C4-2B (cell line): ENCODE data around the gene LGR4.

Source experiments
- H3K27ac ChIP-seq: fragments of 450-650 bp; 2 replicates; pipeline ENCODE4 v1.5.1; 2017
- ZFX ChIP-seq: fragments of 450-650 bp; IDR thresholded peaks from 2 replicates; pipeline ENCODE4 v1.6.1; 2017
- TF ChIP-seq, protein P1 (sequence below): fragments of 450-650 bp; conservative IDR thresholded peaks from 2 replicates; pipeline ENCODE4 v1.5.1; 2017; ENCODE audit warnings: mild to moderate bottlenecking

LGR4 gene

DNA sequence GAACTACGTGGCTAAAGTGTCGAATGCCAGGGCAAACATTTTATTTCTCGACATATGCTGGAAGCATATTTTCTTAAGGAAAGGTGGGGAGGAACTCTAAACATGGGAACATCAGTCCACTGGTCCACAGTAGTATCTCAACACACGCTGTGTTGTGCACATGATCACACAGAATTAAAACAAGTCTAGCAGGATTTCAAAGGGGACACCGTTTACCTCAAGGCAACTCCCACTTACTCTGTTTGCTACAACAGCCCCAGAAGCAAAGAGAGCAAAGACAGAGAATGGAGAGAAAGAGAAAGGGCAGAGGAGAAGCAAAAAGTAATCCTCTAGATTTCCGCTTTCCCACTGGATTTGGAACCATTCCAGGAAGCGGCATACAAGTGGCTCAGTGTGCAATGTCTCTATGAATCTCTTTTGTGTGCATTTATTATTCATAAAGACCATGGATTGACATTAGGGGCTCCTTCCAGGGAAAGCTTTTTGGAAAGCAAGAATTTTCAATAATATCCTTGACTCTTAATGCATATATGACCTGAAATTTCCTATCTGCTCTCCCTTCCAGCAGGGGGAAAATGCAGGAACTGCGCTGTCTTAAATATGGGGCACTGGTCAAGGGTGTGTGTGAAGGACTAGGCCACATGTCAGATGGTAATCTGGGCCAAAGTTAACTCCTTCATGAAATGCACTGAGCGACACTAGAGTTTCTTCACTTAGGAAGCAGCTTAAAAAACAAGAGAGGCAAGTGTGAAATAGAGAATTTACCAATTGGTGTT is 74.8 kb downstream of the LGR4 start:
- TF ChIP-seq, protein P1, sequence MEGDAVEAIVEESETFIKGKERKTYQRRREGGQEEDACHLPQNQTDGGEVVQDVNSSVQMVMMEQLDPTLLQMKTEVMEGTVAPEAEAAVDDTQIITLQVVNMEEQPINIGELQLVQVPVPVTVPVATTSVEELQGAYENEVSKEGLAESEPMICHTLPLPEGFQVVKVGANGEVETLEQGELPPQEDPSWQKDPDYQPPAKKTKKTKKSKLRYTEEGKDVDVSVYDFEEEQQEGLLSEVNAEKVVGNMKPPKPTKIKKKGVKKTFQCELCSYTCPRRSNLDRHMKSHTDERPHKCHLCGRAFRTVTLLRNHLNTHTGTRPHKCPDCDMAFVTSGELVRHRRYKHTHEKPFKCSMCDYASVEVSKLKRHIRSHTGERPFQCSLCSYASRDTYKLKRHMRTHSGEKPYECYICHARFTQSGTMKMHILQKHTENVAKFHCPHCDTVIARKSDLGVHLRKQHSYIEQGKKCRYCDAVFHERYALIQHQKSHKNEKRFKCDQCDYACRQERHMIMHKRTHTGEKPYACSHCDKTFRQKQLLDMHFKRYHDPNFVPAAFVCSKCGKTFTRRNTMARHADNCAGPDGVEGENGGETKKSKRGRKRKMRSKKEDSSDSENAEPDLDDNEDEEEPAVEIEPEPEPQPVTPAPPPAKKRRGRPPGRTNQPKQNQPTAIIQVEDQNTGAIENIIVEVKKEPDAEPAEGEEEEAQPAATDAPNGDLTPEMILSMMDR = no peak
- TF ChIP-seq ZFX = no peak
- H3K27ac ChIP-seq = no peak overlapping the region; the same call in 1 of the 2 replicates

DNA sequence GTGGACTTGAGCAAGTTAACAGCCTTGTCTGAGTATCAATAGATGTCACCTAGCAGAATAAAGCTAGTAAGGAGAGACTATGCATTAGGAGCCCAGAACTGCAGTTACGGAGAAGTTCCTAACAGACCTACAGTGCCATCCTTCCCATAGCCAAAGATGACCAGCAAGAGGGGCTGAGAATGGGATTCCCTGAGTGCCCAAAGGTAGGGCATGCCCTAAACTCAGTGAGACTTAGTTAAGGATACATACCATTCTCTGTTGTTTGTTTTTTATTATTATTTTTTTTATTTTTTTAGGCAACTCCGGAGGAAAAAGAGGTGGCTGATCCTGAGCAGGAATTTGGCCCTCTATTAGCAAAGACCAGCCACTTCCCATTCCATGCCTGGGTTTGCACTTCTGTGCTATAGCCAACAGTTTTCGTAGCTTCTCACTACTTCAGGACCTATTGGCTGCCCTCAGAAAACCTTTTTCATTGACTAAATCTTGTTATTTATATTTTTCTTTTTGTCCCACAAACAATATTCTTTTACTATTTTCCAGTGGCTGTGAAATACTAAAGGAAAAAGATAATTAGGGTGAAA is 76.2 kb downstream of the LGR4 start:
- H3K27ac ChIP-seq = peak overlapping the region; percentile 42; the same call in 1 of the 2 replicates
- TF ChIP-seq ZFX = no peak
- TF ChIP-seq, protein P1 = no peak

DNA sequence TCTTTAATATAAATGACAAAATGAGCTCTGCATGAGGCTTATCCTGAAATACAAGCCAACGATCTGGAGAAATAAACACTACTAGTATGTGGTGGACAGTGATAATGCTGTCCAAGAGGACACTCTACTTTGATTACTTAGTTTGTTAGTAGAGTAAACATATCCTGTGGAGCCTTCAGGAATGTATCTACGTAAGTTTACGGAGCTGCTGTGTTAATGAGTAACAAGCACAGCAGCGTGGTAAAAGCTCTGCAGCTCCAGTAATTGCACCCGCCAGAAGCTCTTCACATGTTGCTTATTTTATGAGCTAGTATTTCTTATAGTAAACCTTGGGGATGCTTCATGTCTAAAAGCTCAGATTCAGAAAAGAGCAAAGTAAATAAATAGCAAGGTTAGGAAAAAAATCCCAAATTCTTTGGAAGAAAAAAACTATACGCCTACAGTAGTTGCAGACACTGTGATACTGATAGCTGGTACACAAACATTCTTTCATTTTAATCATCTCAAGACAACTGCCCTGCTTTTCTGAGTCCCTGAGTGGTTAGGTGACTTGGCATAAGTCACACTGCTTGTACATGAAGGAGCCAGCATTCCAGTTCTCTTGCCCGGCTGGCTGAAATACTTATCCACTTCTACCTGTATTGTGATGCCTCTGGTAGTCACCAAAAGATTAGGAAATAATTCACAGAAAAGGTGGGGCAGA is 76.9 kb downstream of the LGR4 start:
- H3K27ac ChIP-seq = peak overlapping the region; percentile 42; the same call in 1 of the 2 replicates
- no peak for TF ChIP-seq ZFX
- TF ChIP-seq, protein P1 = no peak

DNA sequence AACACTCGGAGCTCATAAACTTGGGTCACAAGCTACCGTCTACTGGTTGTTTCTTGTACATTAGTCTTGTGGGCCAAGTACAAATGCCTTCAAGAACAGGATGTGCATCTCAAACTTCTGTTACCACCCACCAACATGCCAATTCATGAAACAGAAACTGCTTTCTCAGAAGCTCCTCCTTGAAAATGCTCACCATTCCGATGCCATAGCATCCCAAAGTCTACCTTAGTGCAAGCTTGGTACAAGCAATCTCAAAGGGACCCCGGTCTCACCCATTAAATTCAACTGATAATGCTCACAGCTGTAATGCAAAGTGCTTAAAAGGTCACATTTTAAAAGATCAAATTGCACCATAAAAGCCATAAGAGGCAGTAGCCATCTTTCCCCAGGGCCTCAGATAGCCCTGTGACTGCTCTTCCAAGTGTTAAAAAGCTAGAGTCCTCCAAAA is 77.8 kb downstream of the LGR4 start:
- TF ChIP-seq, protein P1 = no peak
- TF ChIP-seq ZFX = no peak
- H3K27ac ChIP-seq = peak overlapping the region; percentile 41; the same call in 1 of the 2 replicates

DNA sequence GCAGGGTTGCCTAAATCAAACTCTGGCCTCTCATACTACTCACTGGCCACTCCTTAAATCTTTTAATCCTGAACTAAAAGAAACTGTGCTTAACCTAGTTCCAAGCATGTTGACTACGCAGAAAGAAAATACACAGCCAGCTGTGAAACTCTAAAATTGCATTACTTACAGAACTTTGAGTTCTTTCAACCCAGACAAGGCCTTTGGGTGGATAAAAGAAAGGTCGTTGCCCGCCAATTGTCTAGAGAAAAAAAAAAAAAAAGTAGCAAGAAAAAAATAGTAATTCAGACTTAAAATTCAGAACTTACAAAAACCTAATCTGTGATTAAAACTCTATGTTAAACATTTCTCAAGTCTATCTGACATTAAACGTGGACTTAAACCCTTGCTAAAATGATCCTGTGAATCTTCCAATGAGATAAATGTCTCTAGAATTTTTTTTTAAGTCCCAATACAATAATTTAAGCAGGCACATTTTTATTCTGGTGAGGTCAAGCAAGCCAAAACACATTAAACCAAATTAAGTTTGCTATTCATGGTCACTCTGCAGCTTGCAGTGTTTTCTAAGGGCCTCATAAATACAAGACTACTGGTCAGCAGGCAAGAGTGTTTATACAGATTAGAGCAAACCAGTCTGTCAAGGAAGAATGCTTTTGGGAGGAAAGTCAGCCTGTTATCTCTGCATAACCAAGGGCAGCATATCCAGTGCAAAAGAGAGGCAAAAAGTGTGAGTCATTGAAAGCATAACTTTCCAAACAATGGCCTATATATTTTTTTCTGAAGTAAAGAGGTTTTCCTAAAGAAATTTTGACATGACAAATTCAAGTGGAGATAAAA is 80.1 kb downstream of the LGR4 start:
- no peak for TF ChIP-seq ZFX
- TF ChIP-seq, protein P1 = no peak
- no peak overlapping the region for H3K27ac ChIP-seq

DNA sequence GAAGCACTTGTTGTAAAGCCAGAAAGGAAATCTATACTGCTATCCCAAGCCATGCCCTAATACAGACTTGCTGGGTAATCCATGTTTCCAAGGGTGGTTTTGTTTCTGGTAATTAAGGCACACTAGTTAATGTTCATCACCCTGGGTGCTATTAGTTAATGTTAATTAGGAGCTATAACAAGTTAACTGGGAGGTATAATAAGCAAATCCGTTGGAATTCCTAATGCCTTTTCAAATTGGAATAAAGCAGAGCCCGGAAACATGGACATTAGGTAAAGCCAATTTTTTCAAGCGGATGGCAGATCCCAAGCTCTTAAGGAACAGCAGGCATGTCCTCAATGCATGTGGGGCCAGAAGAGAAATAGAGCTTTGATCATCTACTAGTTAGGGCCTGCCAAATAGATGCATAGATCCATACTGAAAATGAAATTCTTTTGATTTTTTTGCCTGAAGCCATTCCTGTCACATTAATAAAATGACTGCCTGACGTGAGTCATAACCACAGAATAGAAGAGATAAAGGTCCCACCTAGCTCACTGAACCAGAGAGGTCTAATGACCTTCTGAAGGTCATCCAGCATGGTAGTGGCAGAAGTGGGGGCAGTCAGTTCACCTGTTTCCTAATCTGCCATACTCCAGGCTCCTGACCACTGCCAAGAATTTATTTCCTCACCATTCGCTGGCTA is 81.1 kb downstream of the LGR4 start:
- H3K27ac ChIP-seq = no peak overlapping the region
- TF ChIP-seq, protein P1 = no peak
- TF ChIP-seq ZFX = no peak
